Measurements from ENCODE around the gene SIPA1L3.

Gene SIPA1L3

DNA sequence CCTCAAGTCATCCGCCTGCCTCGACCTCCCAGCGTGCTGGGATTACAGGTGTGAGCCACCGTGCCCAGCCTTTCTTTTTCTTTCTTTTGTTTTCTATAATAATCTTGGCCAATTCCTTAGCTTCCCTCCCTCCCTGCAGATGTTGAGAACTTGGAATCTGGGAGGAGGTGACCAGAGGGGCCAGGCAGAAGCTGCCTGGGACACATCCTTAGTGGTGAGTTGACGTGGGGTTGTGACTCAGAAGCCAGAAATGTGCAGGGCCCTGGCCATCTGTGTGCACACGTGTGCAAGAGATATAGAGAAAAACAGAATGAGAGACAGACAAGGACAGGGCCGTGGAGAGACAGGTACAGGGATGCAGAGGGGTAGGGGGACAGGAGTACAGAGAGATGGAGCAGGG lies 154.3 kb downstream of the SIPA1L3 start:
- H3K27ac ChIP-seq (ENCODE audit: low read length), result no peak overlapping the region
- TF ChIP-seq CTCF (IDR thresholded peaks at IDR 0.05; ENCODE audit: low read length) (no peak), EZH2phosphoT487 (IDR thresholded peaks at IDR 0.05; ENCODE audit: low read length) (no peak), EZH2 (optimal IDR thresholded peaks at IDR 0.05; ENCODE audit: low read depth, low read length) (no peak)
- H3K4me1 ChIP-seq (ENCODE audit: low read length), result peaks cover 22% of the 10 kb centered on the region
- no peaks in the 10 kb centered on the region for H3K9me3 ChIP-seq (replicated peaks; ENCODE audit: insufficient read depth, low read length)
- H3K4me3 ChIP-seq (ENCODE audit: low read length), result no peak overlapping the region
- H3K36me3 ChIP-seq (replicated peaks; ENCODE audit: insufficient read depth, low read length), result no peaks in the 10 kb centered on the region
- peaks cover 20% of the 10 kb centered on the region; the same call in 1 of the 2 replicates for H3F3A ChIP-seq (ENCODE audit: insufficient read depth, low read length)
- H3K9me2 ChIP-seq (replicated peaks; ENCODE audit: insufficient read depth, low read length), result no peaks in the 10 kb centered on the region
- no peaks in the 10 kb centered on the region for H4K20me1 ChIP-seq (ENCODE audit: insufficient read depth, low read length)
- DNase-seq, result no peak
- no peak overlapping the region for H3K9ac ChIP-seq (ENCODE audit: low read length)
- no peak overlapping the region for H2AFZ ChIP-seq (ENCODE audit: low read length)
- H3K27me3 ChIP-seq (replicated peaks; ENCODE audit: insufficient read depth, low read length), result no peaks in the 10 kb centered on the region
- H3K79me2 ChIP-seq (ENCODE audit: low read length), result no peaks in the 10 kb centered on the region
- H3K4me2 ChIP-seq (ENCODE audit: low read depth, low read length), result no peak overlapping the region

- H3K9ac ChIP-seq (ENCODE audit: low read length), result no peak overlapping the region
- peaks cover 16% of the 10 kb centered on the region; the same call in 1 of the 2 replicates for H3F3A ChIP-seq (ENCODE audit: insufficient read depth, low read length)
- peaks cover 18% of the 10 kb centered on the region for H3K4me1 ChIP-seq (ENCODE audit: low read length)
- H3K27me3 ChIP-seq (replicated peaks; ENCODE audit: insufficient read depth, low read length), result no peaks in the 10 kb centered on the region
- DNase-seq, result no peak
- H4K20me1 ChIP-seq (ENCODE audit: insufficient read depth, low read length), result no peaks in the 10 kb centered on the region
- H3K9me2 ChIP-seq (replicated peaks; ENCODE audit: insufficient read depth, low read length), result no peaks in the 10 kb centered on the region
- no peak overlapping the region for H2AFZ ChIP-seq (ENCODE audit: low read length)
- no peaks in the 10 kb centered on the region for H3K36me3 ChIP-seq (replicated peaks; ENCODE audit: insufficient read depth, low read length)
- no peaks in the 10 kb centered on the region for H3K9me3 ChIP-seq (replicated peaks; ENCODE audit: insufficient read depth, low read length)
- H3K4me3 ChIP-seq (ENCODE audit: low read length), result no peak overlapping the region
- H3K27ac ChIP-seq (ENCODE audit: low read length), result no peak overlapping the region
- H3K4me2 ChIP-seq (ENCODE audit: low read depth, low read length), result no peak overlapping the region
- no peaks in the 10 kb centered on the region for H3K79me2 ChIP-seq (ENCODE audit: low read length)
- TF ChIP-seq CTCF (IDR thresholded peaks at IDR 0.05; ENCODE audit: low read length), result no peak
- no peak for TF ChIP-seq EZH2phosphoT487 (IDR thresholded peaks at IDR 0.05; ENCODE audit: low read length)
- TF ChIP-seq EZH2 (optimal IDR thresholded peaks at IDR 0.05; ENCODE audit: low read depth, low read length), result no peak
Observed at GRCh38 chr19:38062959-38063761, 156.2 kb downstream of the SIPA1L3 start.

GRCh38 chr19:38063928-38064327 lies 156.9 kb downstream of the SIPA1L3 start:
- DNase-seq, result no peak
- H3K4me1 ChIP-seq (ENCODE audit: low read length), result peaks cover 12% of the 10 kb centered on the region
- H3K9me3 ChIP-seq (replicated peaks; ENCODE audit: insufficient read depth, low read length), result no peaks in the 10 kb centered on the region
- H3K9ac ChIP-seq (ENCODE audit: low read length), result no peak overlapping the region
- no peak overlapping the region for H3K4me2 ChIP-seq (ENCODE audit: low read depth, low read length)
- H3K4me3 ChIP-seq (ENCODE audit: low read length), result no peak overlapping the region
- TF ChIP-seq CTCF (IDR thresholded peaks at IDR 0.05; ENCODE audit: low read length) (no peak), EZH2phosphoT487 (IDR thresholded peaks at IDR 0.05; ENCODE audit: low read length) (no peak), EZH2 (optimal IDR thresholded peaks at IDR 0.05; ENCODE audit: low read depth, low read length) (no peak)
- 0 out of 2 replicates have a peak, but pooled peaks cover 11% of the 10 kb centered on the region for H3F3A ChIP-seq (ENCODE audit: insufficient read depth, low read length)
- H4K20me1 ChIP-seq (ENCODE audit: insufficient read depth, low read length), result no peaks in the 10 kb centered on the region
- no peaks in the 10 kb centered on the region for H3K27me3 ChIP-seq (replicated peaks; ENCODE audit: insufficient read depth, low read length)
- no peak overlapping the region for H3K27ac ChIP-seq (ENCODE audit: low read length)
- H3K79me2 ChIP-seq (ENCODE audit: low read length), result no peaks in the 10 kb centered on the region
- no peaks in the 10 kb centered on the region for H3K36me3 ChIP-seq (replicated peaks; ENCODE audit: insufficient read depth, low read length)
- no peaks in the 10 kb centered on the region for H3K9me2 ChIP-seq (replicated peaks; ENCODE audit: insufficient read depth, low read length)
- H2AFZ ChIP-seq (ENCODE audit: low read length), result no peak overlapping the region
